ENCODE data around the gene HLA-A. TPM values are rescaled to one million over a fixed set of nuclear protein-coding genes. Genes with fewer than 3 reads are reported as not detected.

HLA-A gene
- total RNA-seq, result 100 to 1,000 TPM; 354 to 771 (median 610) TPM

- DNase-seq (ENCODE audit: low spot score), result peak; percentile 83
- ATAC-seq (ENCODE audit: low FRiP score), result peak; percentile 99
- no peak for TF ChIP-seq CTCF (IDR thresholded peaks at IDR 0.05)
Observed at GRCh38 chr6:29942275-29943052, at the start of gene HLA-A. Gene HLA-A (plus strand): TSS chr6:29942532. CDS start chr6:29942554, 22 bp downstream.

GRCh38 chr6:29892696-29893095 is 49.6 kb upstream of the HLA-A start:
- ATAC-seq (ENCODE audit: low FRiP score) (no peak), DNase-seq (ENCODE audit: low spot score) (no peak)
- TF ChIP-seq CTCF (IDR thresholded peaks at IDR 0.05), result no peak

- DNase-seq (ENCODE audit: low spot score) (no peak), ATAC-seq (ENCODE audit: low FRiP score) (no peak)
- TF ChIP-seq CTCF (IDR thresholded peaks at IDR 0.05), result no peak
Observed at GRCh38 chr6:29899281-29899680, 43.1 kb upstream of the HLA-A start.

- ATAC-seq (ENCODE audit: low FRiP score) (no peak), DNase-seq (ENCODE audit: low spot score) (no peak)
- TF ChIP-seq CTCF (IDR thresholded peaks at IDR 0.05), result no peak
Observed at GRCh38 chr6:29905286-29905685, 37.0 kb upstream of the HLA-A start.

GRCh38 chr6:29907637-29908340 is 34.5 kb upstream of the HLA-A start:
- ATAC-seq (ENCODE audit: low FRiP score) (no peak), DNase-seq (ENCODE audit: low spot score) (no peak)
- TF ChIP-seq CTCF (IDR thresholded peaks at IDR 0.05), result no peak

GRCh38 chr6:29908341-29908662 is 34.0 kb upstream of the HLA-A start:
- DNase-seq (ENCODE audit: low spot score), result no peak
- no peak for TF ChIP-seq CTCF (IDR thresholded peaks at IDR 0.05)
- ATAC-seq (ENCODE audit: low FRiP score), result no peak

- no peak for TF ChIP-seq CTCF (IDR thresholded peaks at IDR 0.05)
- no peak for DNase-seq (ENCODE audit: low spot score)
- ATAC-seq (ENCODE audit: low FRiP score), result no peak
Observed at GRCh38 chr6:29908710-29909109, 33.6 kb upstream of the HLA-A start.
